SK-N-SH treated with all-trans-retinoic acid at 6 μM for 48 hours (cell line): ENCODE measurements around the gene SAMD13.

ENCODE experiments used
- ISL1 ChIP-seq: fragments of 250-450 bp; sonication (Bioruptor Pico); IDR thresholded peaks from 2 replicates; pipeline ENCODE4 v2.1.2; 2022; ENCODE audit warnings: mild to moderate bottlenecking, moderate library complexity
- RARB ChIP-seq: fragments of 250-450 bp; sonication (Bioruptor Pico); IDR thresholded peaks from 2 replicates; pipeline ENCODE4 v1.8.0; 2021; ENCODE audit warnings: mild to moderate bottlenecking, moderate library complexity
- ZNF70 ChIP-seq: fragments of 450-650 bp; formaldehyde crosslinking; IDR thresholded peaks from 2 replicates; pipeline ENCODE4 v1.5.0; 2020; ENCODE audit warnings: mild to moderate bottlenecking, moderate library complexity
- TF ChIP-seq, protein P1 (sequence below): fragments of 250-450 bp; sonication (Bioruptor Pico); IDR thresholded peaks from 2 replicates; pipeline ENCODE4 v1.5.1; 2020; ENCODE audit warnings: low read depth, mild to moderate bottlenecking, moderate library complexity

DNA sequence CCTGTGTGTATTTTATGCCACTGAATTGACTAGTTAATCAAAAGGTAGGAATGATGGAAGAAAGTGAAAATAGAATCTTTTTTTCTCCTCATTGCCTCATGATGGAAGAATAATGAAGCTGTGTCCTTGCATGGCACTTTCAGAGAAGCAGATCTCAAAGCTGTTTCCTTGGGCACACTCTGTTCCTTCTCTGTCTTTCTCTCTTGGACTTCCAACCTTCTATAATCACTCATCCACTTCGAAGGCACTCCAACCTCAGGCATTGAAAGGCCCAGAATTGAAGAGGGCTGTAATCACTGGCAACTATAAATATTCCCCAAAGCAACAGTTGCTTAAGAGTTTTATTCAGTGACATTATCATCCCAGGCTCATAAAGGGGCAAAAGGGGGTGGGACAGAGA is 65.7 kb downstream of the SAMD13 start:
- no peak for TF ChIP-seq ZNF70 (CRISPR knock-in tag)
- TF ChIP-seq RARB (CRISPR knock-in tag): no peak
- no peak for TF ChIP-seq ISL1
- TF ChIP-seq, protein P1, sequence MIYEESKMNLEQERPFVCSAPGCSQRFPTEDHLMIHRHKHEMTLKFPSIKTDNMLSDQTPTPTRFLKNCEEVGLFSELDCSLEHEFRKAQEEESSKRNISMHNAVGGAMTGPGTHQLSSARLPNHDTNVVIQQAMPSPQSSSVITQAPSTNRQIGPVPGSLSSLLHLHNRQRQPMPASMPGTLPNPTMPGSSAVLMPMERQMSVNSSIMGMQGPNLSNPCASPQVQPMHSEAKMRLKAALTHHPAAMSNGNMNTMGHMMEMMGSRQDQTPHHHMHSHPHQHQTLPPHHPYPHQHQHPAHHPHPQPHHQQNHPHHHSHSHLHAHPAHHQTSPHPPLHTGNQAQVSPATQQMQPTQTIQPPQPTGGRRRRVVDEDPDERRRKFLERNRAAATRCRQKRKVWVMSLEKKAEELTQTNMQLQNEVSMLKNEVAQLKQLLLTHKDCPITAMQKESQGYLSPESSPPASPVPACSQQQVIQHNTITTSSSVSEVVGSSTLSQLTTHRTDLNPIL: no peak
